ENCODE results near the gene CLIC2. TPM values are rescaled to one million over a fixed set of nuclear protein-coding genes. Genes with fewer than 3 reads are reported as not detected.
"Not testable (repeated sequence)": the region's sequence is repeated elsewhere in the genome, so short reads cannot be mapped to it uniquely, and the experiment has no call there.

Gene CLIC2
- total RNA-seq, 1 experiment from 2014 or later: 0.89 TPM

DNA sequence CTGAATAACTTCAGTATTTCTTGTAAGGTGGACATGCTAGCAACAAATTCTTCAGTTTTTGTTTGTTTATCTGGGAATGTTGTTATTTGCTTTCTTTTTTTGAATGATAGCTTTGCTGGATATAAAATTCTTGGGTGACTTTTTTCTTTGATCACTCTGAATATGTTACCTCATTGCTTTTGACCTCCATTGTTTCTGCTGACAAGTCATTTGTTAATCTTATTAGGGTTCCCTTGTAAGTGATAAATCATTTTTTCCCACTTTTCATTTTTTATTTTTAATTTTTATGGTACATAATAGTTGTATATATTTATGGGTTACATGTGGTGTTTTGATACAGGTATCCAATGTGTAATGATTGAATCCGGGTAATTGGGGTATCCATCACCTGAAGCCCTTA is 63.4 kb downstream of the CLIC2 start:
- ATAC-seq (no peak), DNase-seq (ENCODE audit: low read depth, low spot score) (no peak)
- POLR2A ChIA-PET: no interaction called here
- Histone ChIP-seq H3K27me3 (ENCODE audit: insufficient read depth, low read length) (no peaks in the 10 kb centered on the region), H3K36me3 (ENCODE audit: control insufficient read depth in 1 of 2, insufficient read depth in 2 of 2, low read length in 2 of 2) (no peaks in the 10 kb centered on the region), H3K79me2 (ENCODE audit: insufficient read depth, low read length) (no peaks in the 10 kb centered on the region), H3K4me1 (ENCODE audit: control insufficient read depth in 1 of 2, insufficient read depth in 2 of 2, low read length in 2 of 2) (no peaks in the 10 kb centered on the region), H3K4me2 (ENCODE audit: low read length) (no peak overlapping the region), H3K9ac (ENCODE audit: low read length) (no peak overlapping the region), H4K20me1 (ENCODE audit: insufficient read depth) (no peaks in the 10 kb centered on the region), H3K4me3 (replicated peaks in 1 of 2; ENCODE audit: low read depth in 1 of 2, low read length in 2 of 2) (no peak overlapping the region), H3K9me2 (ENCODE audit: insufficient read depth) (no peaks in the 10 kb centered on the region), H3K27ac (ENCODE audit: low read depth, low read length) (no peak overlapping the region), H2AFZ (ENCODE audit: low read depth, low read length, poor library complexity, severe bottlenecking) (no peak overlapping the region), H3K9me3 (ENCODE audit: control insufficient read depth in 1 of 2, insufficient read depth in 1 of 2, low read depth in 1 of 2, low read length in 2 of 2) (no peaks in the 10 kb centered on the region)
- BruUV-seq (replicated peaks): no TSS peak
- intact Hi-C loops (cut with micrococcal nuclease): no loop called here
- TF ChIP-seq EZH2 (IDR thresholded peaks at IDR 0.05) (no peak), YY1 (IDR thresholded peaks at IDR 0.05; ENCODE audit: extremely low read depth, insufficient replicate concordance, low read depth, low read length) (no peak), RAD21 (IDR thresholded peaks at IDR 0.05; ENCODE audit: low read depth) (no peak), SIN3A (IDR thresholded peaks at IDR 0.05; ENCODE audit: low read depth) (no peak), ELF1 (IDR thresholded peaks at IDR 0.05; ENCODE audit: borderline replicate concordance, low read depth) (no peak), CEBPB (IDR thresholded peaks at IDR 0.05; ENCODE audit: low read depth) (no peak), EZH2phosphoT487 (IDR thresholded peaks at IDR 0.05; ENCODE audit: borderline replicate concordance) (no peak), POLR2A (IDR thresholded peaks at IDR 0.05; ENCODE audit: borderline replicate concordance, extremely low read depth, insufficient read depth, insufficient read length) (no peak), EGR1 (IDR thresholded peaks at IDR 0.05; ENCODE audit: low read depth) (no peak), ZNF274 (IDR thresholded peaks at IDR 0.05; ENCODE audit: low read depth, low read length) (no peak), JUND (IDR thresholded peaks at IDR 0.05) (no peak), SRF (IDR thresholded peaks at IDR 0.05; ENCODE audit: low read depth) (no peak)
- TF ChIP-seq, protein P1, sequence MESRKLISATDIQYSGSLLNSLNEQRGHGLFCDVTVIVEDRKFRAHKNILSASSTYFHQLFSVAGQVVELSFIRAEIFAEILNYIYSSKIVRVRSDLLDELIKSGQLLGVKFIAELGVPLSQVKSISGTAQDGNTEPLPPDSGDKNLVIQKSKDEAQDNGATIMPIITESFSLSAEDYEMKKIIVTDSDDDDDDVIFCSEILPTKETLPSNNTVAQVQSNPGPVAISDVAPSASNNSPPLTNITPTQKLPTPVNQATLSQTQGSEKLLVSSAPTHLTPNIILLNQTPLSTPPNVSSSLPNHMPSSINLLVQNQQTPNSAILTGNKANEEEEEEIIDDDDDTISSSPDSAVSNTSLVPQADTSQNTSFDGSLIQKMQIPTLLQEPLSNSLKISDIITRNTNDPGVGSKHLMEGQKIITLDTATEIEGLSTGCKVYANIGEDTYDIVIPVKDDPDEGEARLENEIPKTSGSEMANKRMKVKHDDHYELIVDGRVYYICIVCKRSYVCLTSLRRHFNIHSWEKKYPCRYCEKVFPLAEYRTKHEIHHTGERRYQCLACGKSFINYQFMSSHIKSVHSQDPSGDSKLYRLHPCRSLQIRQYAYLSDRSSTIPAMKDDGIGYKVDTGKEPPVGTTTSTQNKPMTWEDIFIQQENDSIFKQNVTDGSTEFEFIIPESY (IDR thresholded peaks at IDR 0.05; ENCODE audit: extremely low read depth, insufficient replicate concordance, low read length): no peak
- TF ChIP-seq, protein P2, sequence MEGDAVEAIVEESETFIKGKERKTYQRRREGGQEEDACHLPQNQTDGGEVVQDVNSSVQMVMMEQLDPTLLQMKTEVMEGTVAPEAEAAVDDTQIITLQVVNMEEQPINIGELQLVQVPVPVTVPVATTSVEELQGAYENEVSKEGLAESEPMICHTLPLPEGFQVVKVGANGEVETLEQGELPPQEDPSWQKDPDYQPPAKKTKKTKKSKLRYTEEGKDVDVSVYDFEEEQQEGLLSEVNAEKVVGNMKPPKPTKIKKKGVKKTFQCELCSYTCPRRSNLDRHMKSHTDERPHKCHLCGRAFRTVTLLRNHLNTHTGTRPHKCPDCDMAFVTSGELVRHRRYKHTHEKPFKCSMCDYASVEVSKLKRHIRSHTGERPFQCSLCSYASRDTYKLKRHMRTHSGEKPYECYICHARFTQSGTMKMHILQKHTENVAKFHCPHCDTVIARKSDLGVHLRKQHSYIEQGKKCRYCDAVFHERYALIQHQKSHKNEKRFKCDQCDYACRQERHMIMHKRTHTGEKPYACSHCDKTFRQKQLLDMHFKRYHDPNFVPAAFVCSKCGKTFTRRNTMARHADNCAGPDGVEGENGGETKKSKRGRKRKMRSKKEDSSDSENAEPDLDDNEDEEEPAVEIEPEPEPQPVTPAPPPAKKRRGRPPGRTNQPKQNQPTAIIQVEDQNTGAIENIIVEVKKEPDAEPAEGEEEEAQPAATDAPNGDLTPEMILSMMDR (IDR thresholded peaks at IDR 0.05 in 2 of 3, conservative IDR thresholded peaks at IDR 0.05 in 1 of 3; ENCODE audit: borderline replicate concordance in 1 of 3, insufficient read depth in 1 of 3, low read depth in 2 of 3, low read length in 2 of 3): no peak
- CTCF ChIA-PET: no interaction called here
- RAD21 ChIA-PET (ENCODE audit: low non-redundant PET in 1 of 2, low total read pairs in 2 of 2, uncharacterized antibody in 2 of 2, unreplicated experiment in 2 of 2): no interaction called here

DNA sequence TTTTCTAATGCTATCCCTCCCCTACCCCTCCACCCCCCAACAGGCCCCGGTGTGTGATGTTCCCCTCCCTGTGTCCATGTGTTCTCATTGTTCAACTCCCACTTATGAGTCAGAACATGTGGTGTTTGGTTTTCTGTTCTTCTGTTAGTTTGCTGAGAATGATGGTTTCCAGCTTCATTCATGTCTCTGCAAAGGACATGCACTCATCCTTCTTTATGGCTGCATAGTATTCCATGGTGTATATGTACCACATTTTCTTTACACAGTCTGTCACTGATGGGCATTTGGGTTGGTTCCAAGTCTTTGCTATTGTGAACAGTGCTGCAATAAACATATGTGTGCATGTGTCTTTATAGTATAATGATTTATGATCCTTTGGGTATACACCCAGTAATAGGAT is 66.4 kb downstream of the CLIC2 start:
- H3K4me3 ChIP-seq (replicated peaks in 1 of 2; ENCODE audit: low read depth in 1 of 2, low read length in 2 of 2); H3K27me3 ChIP-seq (ENCODE audit: insufficient read depth, low read length); CTCF ChIA-PET; H3K4me2 ChIP-seq (ENCODE audit: low read length); H4K20me1 ChIP-seq (ENCODE audit: insufficient read depth); H2AFZ ChIP-seq (ENCODE audit: low read depth, low read length, poor library complexity, severe bottlenecking); H3K9ac ChIP-seq (ENCODE audit: low read length); H3K36me3 ChIP-seq (ENCODE audit: control insufficient read depth in 1 of 2, insufficient read depth in 2 of 2, low read length in 2 of 2); RAD21 ChIA-PET (ENCODE audit: low non-redundant PET in 1 of 2, low total read pairs in 2 of 2, uncharacterized antibody in 2 of 2, unreplicated experiment in 2 of 2); intact Hi-C loops (cut with micrococcal nuclease); POLR2A ChIA-PET; H3K9me2 ChIP-seq (ENCODE audit: insufficient read depth); H3K9me3 ChIP-seq (ENCODE audit: control insufficient read depth in 1 of 2, insufficient read depth in 1 of 2, low read depth in 1 of 2, low read length in 2 of 2); H3K79me2 ChIP-seq (ENCODE audit: insufficient read depth, low read length); BruUV-seq (replicated peaks); ATAC-seq; H3K27ac ChIP-seq (ENCODE audit: low read depth, low read length); DNase-seq (ENCODE audit: low read depth, low spot score); H3K4me1 ChIP-seq (ENCODE audit: control insufficient read depth in 1 of 2, insufficient read depth in 2 of 2, low read length in 2 of 2): not testable (repeated sequence)
